GM23338 (cell line): ENCODE data around the gene MED12L.

ENCODE experiments used
- CREB1 ChIP-seq: fragments of 250-450 bp; sonication (Bioruptor Pico); IDR thresholded peaks from 2 replicates; pipeline ENCODE4 v1.5.0; 2020; ENCODE audit warnings: low read depth, mild to moderate bottlenecking, moderate library complexity
- CTCF ChIP-seq, 2 experiments: fragments of 200-600 bp in 1 of 2; sonication (generic) in 1 of 2; conservative IDR thresholded peaks; 2 replicates each; pipeline versions ENCODE4 v1.5.1 to v1.6.1; 2016 to 2017; ENCODE audit warnings: antibody characterized with exemption in 2 of 2, low read depth in 2 of 2, mild to moderate bottlenecking in 2 of 2, moderate library complexity in 1 of 2
- ETS1 ChIP-seq: IDR thresholded peaks from 2 replicates; pipeline ENCODE4 v1.6.1; 2016; ENCODE audit warnings: antibody characterized with exemption
- EZH2 ChIP-seq: fragments of 200-600 bp; sonication (generic); IDR thresholded peaks from one replicate; pipeline ENCODE4 v1.8.0; 2017; ENCODE audit warnings: antibody characterized with exemption, mild to moderate bottlenecking, low read depth; ENCODE audit not compliant: unreplicated experiment
- EZH2phosphoT487 ChIP-seq: fragments of 200-600 bp; sonication (generic); IDR thresholded peaks from one replicate; pipeline ENCODE4 v1.8.1; 2018; ENCODE audit warnings: antibody characterized with exemption; ENCODE audit not compliant: unreplicated experiment
- JUNB ChIP-seq: IDR thresholded peaks from one replicate; pipeline ENCODE4 v1.6.1; 2016; ENCODE audit warnings: antibody characterized with exemption; ENCODE audit not compliant: unreplicated experiment
- POLR2AphosphoS5 ChIP-seq: IDR thresholded peaks from 2 replicates; pipeline ENCODE4 v1.6.1; 2016; ENCODE audit warnings: antibody characterized with exemption, low read depth
- REST ChIP-seq: IDR thresholded peaks from one replicate; pipeline ENCODE4 v1.6.1; 2018; ENCODE audit warnings: antibody characterized with exemption; ENCODE audit not compliant: unreplicated experiment
- STAT1 ChIP-seq: IDR thresholded peaks from one replicate; pipeline ENCODE4 v1.6.1; 2016; ENCODE audit warnings: antibody characterized with exemption; ENCODE audit not compliant: unreplicated experiment
- ZNF114 ChIP-seq: fragments of 250-450 bp; sonication (Bioruptor Pico); IDR thresholded peaks from 2 replicates; pipeline ENCODE4 v1.5.0; 2020; ENCODE audit warnings: mild to moderate bottlenecking, moderate library complexity

- TF ChIP-seq EZH2 (no peak), CTCF (conservative IDR thresholded peaks at IDR 0.05; ENCODE audit: low read depth in 2 of 2) (peak; percentile 39 to 74; a peak in 3 of 4 replicates), EZH2phosphoT487 (no peak), POLR2AphosphoS5 (no peak), CREB1 (CRISPR knock-in tag) (no peak), REST (no peak), ETS1 (no peak), STAT1 (no peak), ZNF114 (CRISPR knock-in tag) (no peak), JUNB (no peak)
These were observed 340.3 kb downstream of the MED12L start for GRCh38 chr3:151425627-151426340.
